Measurements from ENCODE around the gene ZFAND3. TPM values are rescaled to one million over a fixed set of nuclear protein-coding genes. Genes with fewer than 3 reads are reported as not detected.
A peak's percentile ranks its signal among the peaks of the same experiment; 100 is the strongest.

The ZFAND3 gene
- 25.6 TPM for total RNA-seq

GRCh38 chr6:37819177-37819801 lies at the start of gene ZFAND3:
Gene ZFAND3 (plus strand): TSS chr6:37819727. CDS start chr6:37819946, 219 bp downstream.
- Histone ChIP-seq H3K4me1 (ENCODE audit: insufficient read depth, low read length) (peaks cover 42% of the 10 kb centered on the region), H3K4me3 (ENCODE audit: low read length) (peak within 1 kb of the TSS; percentile 91), H3K27me3 (ENCODE audit: insufficient read depth, low read length) (no peaks in the 10 kb centered on the region), H3K9me3 (ENCODE audit: low read depth, low read length) (no peaks in the 10 kb centered on the region)

GRCh38 chr6:37774028-37774680 lies 45.4 kb upstream of the ZFAND3 start:
- H3K9me3 ChIP-seq (ENCODE audit: low read depth, low read length), result no peaks in the 10 kb centered on the region
- H3K4me3 ChIP-seq (ENCODE audit: low read length), result no peak overlapping the region
- no peaks in the 10 kb centered on the region for H3K4me1 ChIP-seq (ENCODE audit: insufficient read depth, low read length)
- H3K27me3 ChIP-seq (ENCODE audit: insufficient read depth, low read length), result no peaks in the 10 kb centered on the region

- Histone ChIP-seq H3K27me3 (ENCODE audit: insufficient read depth, low read length) (no peaks in the 10 kb centered on the region), H3K4me1 (ENCODE audit: insufficient read depth, low read length) (no peaks in the 10 kb centered on the region), H3K9me3 (ENCODE audit: low read depth, low read length) (no peaks in the 10 kb centered on the region), H3K4me3 (ENCODE audit: low read length) (no peak overlapping the region)
These were observed 43.0 kb upstream of the ZFAND3 start for GRCh38 chr6:37776566-37776965.

GRCh38 chr6:37777272-37777834 lies 42.2 kb upstream of the ZFAND3 start:
- H3K27me3 ChIP-seq (ENCODE audit: insufficient read depth, low read length), result no peaks in the 10 kb centered on the region
- no peak overlapping the region for H3K4me3 ChIP-seq (ENCODE audit: low read length)
- no peaks in the 10 kb centered on the region for H3K4me1 ChIP-seq (ENCODE audit: insufficient read depth, low read length)
- no peaks in the 10 kb centered on the region for H3K9me3 ChIP-seq (ENCODE audit: low read depth, low read length)

- H3K4me3 ChIP-seq (ENCODE audit: low read length), result no peak overlapping the region
- peaks cover 11% of the 10 kb centered on the region for H3K4me1 ChIP-seq (ENCODE audit: insufficient read depth, low read length)
- H3K27me3 ChIP-seq (ENCODE audit: insufficient read depth, low read length), result peaks cover 17% of the 10 kb centered on the region
- no peaks in the 10 kb centered on the region for H3K9me3 ChIP-seq (ENCODE audit: low read depth, low read length)
These were observed 40.3 kb upstream of the ZFAND3 start for GRCh38 chr6:37779111-37779800.

GRCh38 chr6:37779902-37780628 lies 39.5 kb upstream of the ZFAND3 start:
- peaks cover 25% of the 10 kb centered on the region for H3K27me3 ChIP-seq (ENCODE audit: insufficient read depth, low read length)
- H3K9me3 ChIP-seq (ENCODE audit: low read depth, low read length), result no peaks in the 10 kb centered on the region
- no peak overlapping the region for H3K4me3 ChIP-seq (ENCODE audit: low read length)
- H3K4me1 ChIP-seq (ENCODE audit: insufficient read depth, low read length), result peaks cover 14% of the 10 kb centered on the region

GRCh38 chr6:37781788-37782187 lies 37.7 kb upstream of the ZFAND3 start:
- no peak overlapping the region for H3K4me3 ChIP-seq (ENCODE audit: low read length)
- H3K4me1 ChIP-seq (ENCODE audit: insufficient read depth, low read length), result peaks cover 14% of the 10 kb centered on the region
- peaks cover 30% of the 10 kb centered on the region for H3K27me3 ChIP-seq (ENCODE audit: insufficient read depth, low read length)
- H3K9me3 ChIP-seq (ENCODE audit: low read depth, low read length), result no peaks in the 10 kb centered on the region

GRCh38 chr6:37783025-37783855 lies 36.3 kb upstream of the ZFAND3 start:
- peak overlapping the region; percentile 2 for H3K4me3 ChIP-seq (ENCODE audit: low read length)
- H3K9me3 ChIP-seq (ENCODE audit: low read depth, low read length), result no peaks in the 10 kb centered on the region
- H3K4me1 ChIP-seq (ENCODE audit: insufficient read depth, low read length), result peaks cover 14% of the 10 kb centered on the region
- peaks cover 30% of the 10 kb centered on the region for H3K27me3 ChIP-seq (ENCODE audit: insufficient read depth, low read length)

- Histone ChIP-seq H3K27me3 (ENCODE audit: insufficient read depth, low read length) (peaks cover 30% of the 10 kb centered on the region), H3K4me3 (ENCODE audit: low read length) (peak overlapping the region; percentile 2)
These were observed 35.5 kb upstream of the ZFAND3 start for GRCh38 chr6:37783856-37784584.

GRCh38 chr6:37784585-37784967 lies 35.0 kb upstream of the ZFAND3 start:
- Histone ChIP-seq H3K27me3 (ENCODE audit: insufficient read depth, low read length) (peaks cover 30% of the 10 kb centered on the region), H3K4me1 (ENCODE audit: insufficient read depth, low read length) (peaks cover 14% of the 10 kb centered on the region), H3K9me3 (ENCODE audit: low read depth, low read length) (no peaks in the 10 kb centered on the region), H3K4me3 (ENCODE audit: low read length) (no peak overlapping the region)

More at GRCh38 chr6:37783856-37784584, 35.5 kb upstream of the ZFAND3 start:
- Histone ChIP-seq H3K9me3 (ENCODE audit: low read depth, low read length) (no peaks in the 10 kb centered on the region), H3K4me1 (ENCODE audit: insufficient read depth, low read length) (peaks cover 14% of the 10 kb centered on the region)

GRCh38 chr6:37785002-37785662 lies 34.4 kb upstream of the ZFAND3 start:
- H3K27me3 ChIP-seq (ENCODE audit: insufficient read depth, low read length), result peaks cover 30% of the 10 kb centered on the region

GRCh38 chr6:37785663-37786270 lies 33.8 kb upstream of the ZFAND3 start:
- peaks cover 14% of the 10 kb centered on the region for H3K4me1 ChIP-seq (ENCODE audit: insufficient read depth, low read length)
- H3K27me3 ChIP-seq (ENCODE audit: insufficient read depth, low read length), result peaks cover 30% of the 10 kb centered on the region
- H3K4me3 ChIP-seq (ENCODE audit: low read length), result no peak overlapping the region
- H3K9me3 ChIP-seq (ENCODE audit: low read depth, low read length), result no peaks in the 10 kb centered on the region

More at GRCh38 chr6:37785002-37785662, 34.4 kb upstream of the ZFAND3 start:
- H3K4me1 ChIP-seq (ENCODE audit: insufficient read depth, low read length), result peaks cover 14% of the 10 kb centered on the region
- no peak overlapping the region for H3K4me3 ChIP-seq (ENCODE audit: low read length)
- H3K9me3 ChIP-seq (ENCODE audit: low read depth, low read length), result no peaks in the 10 kb centered on the region

- peaks cover 30% of the 10 kb centered on the region for H3K27me3 ChIP-seq (ENCODE audit: insufficient read depth, low read length)
These were observed 32.3 kb upstream of the ZFAND3 start for GRCh38 chr6:37787216-37787615.

More at GRCh38 chr6:37787216-37787615, 32.3 kb upstream of the ZFAND3 start:
- Histone ChIP-seq H3K9me3 (ENCODE audit: low read depth, low read length) (no peaks in the 10 kb centered on the region), H3K4me3 (ENCODE audit: low read length) (no peak overlapping the region), H3K4me1 (ENCODE audit: insufficient read depth, low read length) (peaks cover 22% of the 10 kb centered on the region)
